Measurements from ENCODE around the gene VEGFB.

The VEGFB gene

GRCh38 chr11:64211181-64211872 is 23.1 kb upstream of the VEGFB start:
- no peak for DNase-seq

- no peak for DNase-seq
Measured at GRCh38 chr11:64216879-64217278, 17.5 kb upstream of the VEGFB start.

- DNase-seq = no peak
Measured at GRCh38 chr11:64218628-64219353, 15.6 kb upstream of the VEGFB start.

- DNase-seq = no peak
Measured at GRCh38 chr11:64219354-64219684, 15.1 kb upstream of the VEGFB start.

- no peak for DNase-seq
Measured at GRCh38 chr11:64219755-64220154, 14.6 kb upstream of the VEGFB start.

- no peak for DNase-seq
Measured at GRCh38 chr11:64220271-64220670, 14.1 kb upstream of the VEGFB start.

GRCh38 chr11:64220798-64221197 is 13.6 kb upstream of the VEGFB start:
- no peak for DNase-seq

- DNase-seq = no peak
Measured at GRCh38 chr11:64222651-64223000, 11.8 kb upstream of the VEGFB start.

- no peak for DNase-seq
Measured at GRCh38 chr11:64223001-64223651, 11.3 kb upstream of the VEGFB start.

- no peak for DNase-seq
Measured at GRCh38 chr11:64224151-64224890, 10.1 kb upstream of the VEGFB start.

- DNase-seq = no peak
Measured at GRCh38 chr11:64224891-64225607, 9.3 kb upstream of the VEGFB start.

GRCh38 chr11:64225608-64226506 is 8.5 kb upstream of the VEGFB start, which contains the start of the genes NUDT22 and TRPT1:
Gene NUDT22, plus strand, starts transcription at chr11:64226274. Its CDS starts 379 bp downstream, at chr11:64226653.
Gene TRPT1, minus strand, starts transcription at chr11:64226186. Its CDS starts 326 bp downstream, at chr11:64225860.
- peak; percentile 67 for DNase-seq

- no peak for DNase-seq
Measured at GRCh38 chr11:64226507-64227051, 7.8 kb upstream of the VEGFB start.

- DNase-seq = no peak
Measured at GRCh38 chr11:64227405-64227956, 6.9 kb upstream of the VEGFB start.

GRCh38 chr11:64229090-64229743 is 5.2 kb upstream of the VEGFB start:
- no peak for DNase-seq

- no peak for DNase-seq
Measured at GRCh38 chr11:64229744-64230170, 4.6 kb upstream of the VEGFB start.

GRCh38 chr11:64230171-64230984 is 4.0 kb upstream of the VEGFB start, which contains the start of gene DNAJC4:
Gene DNAJC4, plus strand, starts transcription at chr11:64230548. Its CDS starts 307 bp downstream, at chr11:64230855.
- peak; percentile 92 for DNase-seq

- DNase-seq = no peak
Measured at GRCh38 chr11:64230985-64231365, 3.4 kb upstream of the VEGFB start.

GRCh38 chr11:64231546-64231945 is 2.8 kb upstream of the VEGFB start:
- DNase-seq = no peak

Data from NCI-H2107 (cell line).